ENCODE results near the gene DUSP15.

The DUSP15 gene

DNA sequence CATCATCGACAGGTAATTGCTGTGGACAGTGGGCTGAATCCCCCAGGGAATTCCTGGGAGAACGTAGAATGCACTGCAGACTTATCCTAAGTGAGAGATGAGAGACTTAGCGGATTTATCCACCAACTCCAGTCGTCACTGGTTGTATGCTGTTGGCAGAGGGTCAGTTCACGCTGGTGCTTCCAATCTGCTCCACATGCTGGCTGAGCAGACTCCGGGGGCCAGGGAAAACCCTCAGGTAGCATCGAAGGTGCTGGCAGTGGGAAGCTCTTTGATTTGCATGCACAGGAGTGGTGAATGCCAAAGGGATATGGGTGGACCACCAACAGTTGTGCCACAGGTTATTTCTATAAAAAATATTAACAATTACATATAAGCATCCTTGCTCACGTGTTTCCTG is 20.3 kb upstream of the DUSP15 start:
- DNase-seq: no peak

- no peak for DNase-seq
Observed at GRCh38 chr20:31883829-31884228, 13.5 kb upstream of the DUSP15 start.

DNA sequence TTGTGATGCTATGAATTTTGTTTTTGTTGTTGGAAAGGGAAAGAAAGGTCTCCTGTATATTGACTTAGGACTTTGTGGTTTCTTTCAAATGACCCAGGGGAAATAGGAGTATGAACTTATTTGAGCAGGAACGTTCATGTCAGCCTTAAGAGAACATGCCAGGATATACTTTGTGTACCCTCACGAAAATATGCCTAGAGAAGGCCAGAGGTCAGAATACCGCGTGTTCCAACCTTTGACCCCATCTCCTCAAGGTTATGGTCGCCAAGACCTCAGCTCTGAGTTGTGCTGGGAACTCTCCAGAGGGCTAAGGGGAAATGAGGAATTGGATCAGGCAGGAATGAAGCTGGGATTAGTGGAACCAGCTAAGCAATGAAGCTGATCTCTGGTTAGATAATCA is 11.6 kb upstream of the DUSP15 start:
- no peak for DNase-seq

DNA sequence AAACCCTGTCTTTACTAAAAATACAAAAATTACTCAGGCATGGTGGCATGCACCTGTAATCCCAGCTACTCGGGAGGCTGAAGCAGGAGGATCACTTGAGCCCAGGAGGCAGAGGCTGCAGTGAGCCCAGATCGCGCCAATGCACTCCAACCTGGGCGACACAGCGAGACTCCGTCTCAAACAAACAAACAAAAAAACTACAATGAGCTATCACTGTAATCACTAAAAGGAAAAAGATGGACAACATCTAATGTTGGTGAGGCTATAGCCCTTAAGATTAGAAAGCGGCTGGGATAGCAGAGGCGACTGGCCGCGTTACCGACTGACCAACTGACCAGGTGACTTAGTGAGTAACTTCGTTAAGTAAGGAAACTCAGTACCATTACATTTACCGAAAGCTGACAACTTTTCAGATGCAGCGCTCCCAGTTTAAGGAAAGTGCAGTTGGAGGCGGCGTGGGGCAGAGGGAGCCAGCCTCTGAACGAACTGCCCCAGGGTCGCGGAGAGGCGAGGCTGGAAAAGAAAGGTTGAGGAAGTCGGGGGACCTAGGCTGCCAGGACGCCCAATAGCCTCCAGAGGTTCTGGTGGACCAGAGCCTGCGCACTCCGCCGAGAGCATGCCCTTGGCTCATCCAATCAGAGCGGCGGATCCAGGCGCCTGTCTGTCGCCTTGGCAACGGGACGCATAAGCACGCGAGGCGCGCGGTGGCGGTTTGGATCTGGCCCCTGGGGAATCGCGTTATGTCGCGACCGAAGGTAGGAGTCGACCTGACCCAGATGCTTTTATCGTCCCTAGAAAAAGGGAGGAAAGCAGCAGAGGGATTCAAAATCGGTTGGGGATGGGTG is 9.0 kb upstream of the DUSP15 start:
- peak; percentile 99 for DNase-seq

GRCh38 chr20:31877684-31878083 is 7.4 kb upstream of the DUSP15 start:
- no peak for DNase-seq

DNA sequence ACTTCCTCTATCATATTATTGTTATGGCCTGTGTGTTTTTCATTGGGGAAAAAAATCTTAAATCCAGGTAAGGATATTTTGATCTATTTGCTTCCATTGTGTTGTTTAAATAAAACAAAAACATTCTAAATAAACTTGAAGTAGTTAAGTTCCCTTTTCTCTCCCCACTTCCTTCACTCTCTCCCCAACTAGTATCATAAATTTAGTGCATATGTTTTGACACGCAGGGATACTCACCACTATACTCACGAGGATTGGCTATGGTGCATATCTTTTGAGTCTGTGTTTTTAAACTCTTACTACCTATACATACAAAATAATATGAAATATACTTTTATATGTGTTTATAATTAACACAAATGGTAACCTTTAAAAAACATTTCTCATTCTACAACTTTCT is 5.3 kb upstream of the DUSP15 start:
- no peak for DNase-seq

DNA sequence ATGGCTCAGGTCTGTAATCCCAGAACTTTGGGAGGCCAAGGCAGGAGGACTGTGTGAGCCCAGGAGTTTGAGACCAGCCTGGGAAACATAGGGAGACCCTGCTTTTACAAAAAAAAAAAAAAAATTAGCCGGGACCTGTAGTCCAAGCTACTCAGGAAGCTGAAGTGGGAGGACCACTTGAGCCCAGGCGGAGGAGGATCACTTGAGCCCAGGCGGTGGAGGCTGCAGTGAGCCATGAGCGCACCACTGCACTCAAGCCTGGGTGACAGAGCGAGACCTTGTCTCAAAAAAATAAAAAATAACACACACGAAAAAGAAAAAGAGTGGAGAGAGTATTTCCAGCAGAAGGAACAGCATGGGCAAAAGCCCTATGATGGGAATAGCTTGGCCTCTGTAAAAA is 2.1 kb upstream of the DUSP15 start:
- DNase-seq: peak; percentile 57

GRCh38 chr20:31871618-31871954 is 1.3 kb upstream of the DUSP15 start:
- DNase-seq: peak; percentile 43

DNA sequence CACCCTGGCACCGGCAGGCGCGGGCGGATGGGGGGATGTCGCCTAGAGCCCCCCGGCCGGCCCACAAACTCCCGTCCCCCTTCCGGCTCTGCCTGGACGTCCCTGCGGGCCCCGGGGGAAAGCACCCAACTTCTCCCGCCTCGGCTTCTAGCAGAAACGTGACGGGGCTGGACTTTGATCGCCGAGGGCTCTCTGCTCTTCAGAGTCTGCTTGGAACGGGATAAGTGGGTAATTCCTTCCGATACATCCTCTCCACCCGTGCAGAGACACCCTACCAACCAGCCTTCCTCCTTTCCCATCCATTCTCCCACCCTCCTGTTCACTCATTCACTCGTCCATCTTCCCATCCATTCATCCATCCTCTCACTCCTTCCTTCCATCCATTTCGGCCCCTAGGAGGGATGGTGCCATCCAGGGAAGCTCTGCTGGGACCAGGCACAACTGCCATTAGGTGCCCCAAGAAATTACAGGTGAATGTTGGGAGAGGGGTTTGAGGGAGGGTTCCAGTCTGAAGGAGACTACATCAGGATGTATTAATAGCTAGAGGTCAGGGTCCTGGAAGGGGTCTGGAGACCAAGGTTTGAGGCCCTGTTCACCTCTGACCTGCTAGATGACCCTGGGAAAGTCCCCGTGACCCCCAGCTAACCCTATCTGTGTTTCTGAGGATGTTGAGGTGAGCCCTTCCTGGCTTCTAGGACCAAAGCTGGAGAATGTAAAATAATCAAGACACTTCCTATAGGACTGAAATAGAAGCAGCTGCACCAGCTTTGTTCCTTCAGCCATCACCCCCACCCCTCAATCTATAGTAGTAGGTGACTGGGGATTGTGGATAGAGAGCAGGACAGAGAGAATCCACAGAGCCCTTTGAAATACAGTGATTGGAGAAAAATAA is 645 bp upstream of the DUSP15 start:
- peak; percentile 75 for DNase-seq

GRCh38 chr20:31869673-31869941 is 720 bp downstream of the DUSP15 start:
- no peak for DNase-seq

DNA sequence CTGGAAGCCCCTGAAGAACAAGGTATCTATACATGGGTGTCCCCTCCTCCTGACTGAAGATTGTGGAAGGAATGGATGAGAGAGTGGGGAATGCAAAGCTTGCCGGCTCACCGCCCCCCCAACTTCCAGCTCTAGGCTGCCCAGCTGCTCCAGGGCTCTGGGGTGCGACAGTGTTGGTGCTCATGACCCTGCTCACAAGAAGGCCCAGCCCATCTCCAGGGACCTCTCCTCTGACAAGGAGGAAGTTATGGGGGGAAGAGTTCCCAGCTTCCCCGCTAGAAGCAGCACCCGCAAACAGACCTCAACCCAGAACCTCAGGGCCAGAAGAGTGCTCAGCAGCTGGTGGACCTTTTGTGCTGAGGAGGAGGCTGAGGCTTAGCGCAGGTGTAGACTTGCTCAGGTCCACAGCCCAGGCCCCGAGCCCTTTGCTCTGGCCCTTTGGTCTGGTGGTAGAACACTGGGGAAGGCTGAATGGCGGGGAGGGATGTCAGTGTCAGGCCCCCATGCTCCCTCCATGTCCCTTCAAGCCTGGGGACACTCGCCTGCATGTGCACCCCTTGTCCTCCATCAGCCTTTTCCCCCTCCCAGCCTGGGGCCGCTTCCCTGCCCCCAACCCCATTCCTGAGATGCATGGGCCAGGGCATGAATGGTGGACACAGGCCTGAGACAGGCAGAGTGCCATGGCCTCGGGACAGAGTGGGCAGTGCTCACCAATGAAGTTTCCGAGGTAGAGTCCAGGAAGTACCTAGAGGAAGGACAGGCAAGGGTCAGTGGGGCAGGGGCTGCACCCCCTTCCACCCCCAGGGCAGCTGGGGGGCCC is 1.3 kb downstream of the DUSP15 start:
- no peak for DNase-seq

- no peak for DNase-seq
Observed at GRCh38 chr20:31866221-31866620, 4.1 kb downstream of the DUSP15 start.

- DNase-seq: no peak
Observed at GRCh38 chr20:31864521-31865400, 5.6 kb downstream of the DUSP15 start.

GRCh38 chr20:31863296-31864085 is 6.8 kb downstream of the DUSP15 start:
- DNase-seq: no peak

DNA sequence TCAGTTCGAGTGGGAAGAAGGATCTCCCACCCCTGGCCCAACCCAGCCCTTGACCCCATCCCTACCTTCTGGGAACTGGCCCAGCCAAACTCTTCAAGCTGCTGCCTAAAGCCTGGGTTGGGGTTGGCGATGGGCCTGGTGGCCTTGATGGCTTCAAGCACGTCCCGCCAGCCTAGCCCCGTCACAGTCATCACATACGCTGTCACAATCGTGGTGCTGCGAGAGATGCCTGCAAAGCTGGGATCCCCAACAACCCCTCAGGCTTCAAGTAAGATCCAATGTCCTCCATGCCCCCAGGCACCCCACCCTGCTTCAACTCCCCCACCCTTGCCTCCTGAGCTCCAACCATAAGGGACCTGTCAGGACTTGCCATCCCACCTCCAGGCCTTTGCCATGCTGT is 7.8 kb downstream of the DUSP15 start:
- DNase-seq: no peak

GRCh38 chr20:31862157-31862470 is 8.2 kb downstream of the DUSP15 start:
- DNase-seq: no peak

- peak; percentile 91 for DNase-seq
Observed at GRCh38 chr20:31861385-31862156, 8.8 kb downstream of the DUSP15 start.

DNA sequence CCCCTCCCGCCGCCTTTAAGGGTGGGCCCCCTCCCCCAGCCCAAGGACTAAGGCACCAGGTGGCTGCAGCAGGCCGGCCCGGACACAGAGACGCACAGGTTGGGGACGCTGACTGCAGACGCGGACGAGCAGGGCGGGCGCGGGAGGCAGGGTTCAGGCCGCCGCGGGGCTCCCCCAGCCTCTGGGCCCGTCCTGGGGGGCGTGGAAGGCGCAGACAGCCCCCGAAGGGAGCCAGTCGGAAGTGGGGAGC is 9.3 kb downstream of the DUSP15 start:
- peak; percentile 62 for DNase-seq

GRCh38 chr20:31860390-31861134 is 9.8 kb downstream of the DUSP15 start:
- peak; percentile 66 for DNase-seq

DNA sequence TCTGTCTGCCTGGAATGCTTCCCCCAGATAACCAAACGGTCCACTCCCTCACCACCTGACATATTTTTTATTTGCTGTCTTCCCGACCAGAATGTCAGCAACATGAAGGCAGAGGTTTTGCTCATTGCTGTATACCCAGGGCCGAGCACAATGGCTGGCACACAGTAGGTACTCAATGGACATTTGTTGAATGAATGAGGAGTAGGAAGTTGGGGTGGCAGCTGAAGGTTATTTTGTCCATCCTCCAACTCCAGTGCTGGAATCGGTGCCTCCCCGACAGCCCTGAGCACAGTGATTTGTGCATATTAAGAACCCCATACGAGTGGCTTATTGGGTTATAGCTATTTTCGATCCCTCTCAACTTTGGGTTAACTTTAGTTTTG is 10.3 kb downstream of the DUSP15 start:
- no peak for DNase-seq
